Activated CD4-positive, alpha-beta T cell treated with anti-CD3 and anti-CD28 coated beads for 36 hours (primary cell): ENCODE data around the gene GIGYF2. TPM values are rescaled to one million over a fixed set of nuclear protein-coding genes. Genes with fewer than 3 reads are reported as not detected.

Experiments used
- ATAC-seq: fragments of 200-7000 bp; cut with Tn5 transposase; one replicate; pipeline ENCODE4 v1.10.0; 2021; ENCODE audit warnings: mild to moderate bottlenecking, moderate library complexity
- CTCF ChIA-PET: fragments of 350-600 bp; sonication (Branson Sonifier 250); formaldehyde crosslinking; loops from one replicate; lab custom pipeline; 2021; ENCODE audit warnings: antibody characterized with exemption; lab: Charles Lee
- POLR2A ChIA-PET: fragments of 350-600 bp; sonication (Branson Sonifier 250); formaldehyde crosslinking; loops from one replicate; lab custom pipeline; 2021; ENCODE audit warnings: antibody characterized with exemption, inconsistent platforms; lab: Charles Lee
- DNase-seq: peaks from one replicate; pipeline ENCODE4 v3.0.0-alpha.2; 2020
- H3K27ac Mint-ChIP-seq: one replicate; pipeline ENCODE4 v1.8.0; 2021; ENCODE audit warnings: mixed read lengths
- H3K27me3 Mint-ChIP-seq: one replicate; pipeline ENCODE4 v1.8.0; 2021; ENCODE audit warnings: mixed read lengths
- H3K36me3 Mint-ChIP-seq: one replicate; pipeline ENCODE4 v1.8.0; 2021; ENCODE audit warnings: low read depth, mixed read lengths
- H3K4me1 Mint-ChIP-seq: one replicate; pipeline ENCODE4 v1.8.0; 2021; ENCODE audit warnings: mixed read lengths
- H3K4me3 Mint-ChIP-seq: one replicate; pipeline ENCODE4 v1.8.0; 2021; ENCODE audit warnings: mild to moderate bottlenecking, moderate library complexity, mixed read lengths
- H3K9me3 Mint-ChIP-seq: one replicate; pipeline ENCODE4 v1.8.0; 2021; ENCODE audit warnings: low read depth, mixed read lengths
- intact Hi-C, 2 experiments: fragments of 100-400 bp; cut with DNase I in 1 of 2; cut with micrococcal nuclease in 1 of 2; formaldehyde crosslinking; loops; one replicate each; pipeline versions ENCODE4 v1.14.2 to v1.15.1; 2022 to 2024; cut with DNase I, micrococcal nuclease
- total RNA-seq, 2 experiments: library from RNA; stranded (reverse); gene quantifications; one replicate each; pipeline ENCODE4 v1.2.3, GENCODE V29; 2021

GIGYF2 gene
- total RNA-seq: 10 to 100 TPM; 51.1 to 51.9 TPM

- peak; percentile 98 for DNase-seq
- Mint-ChIP-seq H3K9me3 (peaks cover 2% of the 10 kb centered on the region), H3K4me1 (peaks cover 36% of the 10 kb centered on the region), H3K27me3 (no peaks in the 10 kb centered on the region), H3K27ac (peak within 1 kb of the TSS; percentile 87), H3K4me3 (peak within 1 kb of the TSS; percentile 99), H3K36me3 (peaks cover 31% of the 10 kb centered on the region)
- ChIA-PET CTCF (interaction anchor here (1.0 kb wide), 1 partner anchor 107 kb away, joined by 4 read pairs; no protein-coding TSS in a partner anchor), POLR2A (interaction anchor here (0.6 kb wide), 1 partner anchor 15 kb away, joined by 4 read pairs; no protein-coding TSS in a partner anchor)
- intact Hi-C loops: loop anchor here (1.0 to 10.0 kb wide), 10 partner anchors 85 to 1085 kb away; partner anchors contain the start of genes EIF4E2 (in 2 of the 2), TIGD1 (in 2 of the 2), ATG16L1 (in 1 of the 2) and DGKD (in 1 of the 2)
- peak; percentile 92 for ATAC-seq
Measured at GRCh38 chr2:232697059-232697806, at the start of gene GIGYF2. Gene GIGYF2, plus strand, starts transcription at chr2:232697331. Its CDS starts 37,867 bp downstream, at chr2:232735198.

- H3K4me1 Mint-ChIP-seq: no peaks in the 10 kb centered on the region
- DNase-seq (no peak), ATAC-seq (no peak)
- no peaks in the 10 kb centered on the region for H3K27me3 Mint-ChIP-seq
- H3K4me3 Mint-ChIP-seq: no peak overlapping the region
- POLR2A ChIA-PET: interaction anchor here (0.6 kb wide), 1 partner anchor 757 kb away, joined by 3 read pairs; no protein-coding TSS in a partner anchor
- intact Hi-C loops: no loop called here
- CTCF ChIA-PET: no interaction called here
- H3K36me3 Mint-ChIP-seq: no peaks in the 10 kb centered on the region
- H3K9me3 Mint-ChIP-seq: no peaks in the 10 kb centered on the region
- H3K27ac Mint-ChIP-seq: no peak overlapping the region
Measured at GRCh38 chr2:232649033-232649432, 48.1 kb upstream of the GIGYF2 start.

GRCh38 chr2:232652505-232652851, 44.7 kb upstream of the GIGYF2 start:
- no peaks in the 10 kb centered on the region for H3K27me3 Mint-ChIP-seq
- H3K4me3 Mint-ChIP-seq: no peak overlapping the region
- ATAC-seq (no peak), DNase-seq (no peak)
- intact Hi-C loops: no loop called here
- no peak overlapping the region for H3K27ac Mint-ChIP-seq
- H3K9me3 Mint-ChIP-seq: no peaks in the 10 kb centered on the region
- CTCF ChIA-PET: no interaction called here
- POLR2A ChIA-PET: no interaction called here
- no peaks in the 10 kb centered on the region for H3K36me3 Mint-ChIP-seq
- no peaks in the 10 kb centered on the region for H3K4me1 Mint-ChIP-seq

GRCh38 chr2:232653441-232653840, 43.7 kb upstream of the GIGYF2 start:
- ChIA-PET POLR2A (interaction anchor here (0.6 kb wide), 1 partner anchor 9 kb away, joined by 3 read pairs; no protein-coding TSS in a partner anchor), CTCF (interaction anchor here (0.5 kb wide), 1 partner anchor 751 kb away, joined by 3 read pairs; no protein-coding TSS in a partner anchor)
- ATAC-seq (no peak), DNase-seq (no peak)
- H3K27ac Mint-ChIP-seq: no peak overlapping the region
- no peaks in the 10 kb centered on the region for H3K9me3 Mint-ChIP-seq
- peaks cover 4% of the 10 kb centered on the region for H3K27me3 Mint-ChIP-seq
- no peak overlapping the region for H3K4me3 Mint-ChIP-seq
- intact Hi-C loops: no loop called here
- no peaks in the 10 kb centered on the region for H3K36me3 Mint-ChIP-seq
- no peaks in the 10 kb centered on the region for H3K4me1 Mint-ChIP-seq

GRCh38 chr2:232655392-232655791, 41.7 kb upstream of the GIGYF2 start:
- intact Hi-C loops: no loop called here
- ChIA-PET POLR2A (no interaction called here), CTCF (interaction anchor here (0.6 to 0.7 kb wide), 2 partner anchors 9 to 528 kb away, joined by 3 read pairs; no protein-coding TSS in a partner anchor)
- no peak for DNase-seq
- Mint-ChIP-seq H3K36me3 (no peaks in the 10 kb centered on the region), H3K4me3 (no peak overlapping the region), H3K9me3 (no peaks in the 10 kb centered on the region), H3K4me1 (no peaks in the 10 kb centered on the region), H3K27me3 (peaks cover 4% of the 10 kb centered on the region), H3K27ac (no peak overlapping the region)
- no peak for ATAC-seq

GRCh38 chr2:232658217-232658785, 38.8 kb upstream of the GIGYF2 start:
- ATAC-seq (no peak), DNase-seq (no peak)
- no peak overlapping the region for H3K27ac Mint-ChIP-seq
- CTCF ChIA-PET: interaction anchor here (0.6 to 0.8 kb wide), 2 partner anchors 269 to 986 kb away, joined by 3 read pairs; no protein-coding TSS in a partner anchor
- no peak overlapping the region for H3K4me3 Mint-ChIP-seq
- H3K27me3 Mint-ChIP-seq: peaks cover 4% of the 10 kb centered on the region
- POLR2A ChIA-PET: no interaction called here
- intact Hi-C loops: no loop called here
- H3K9me3 Mint-ChIP-seq: no peaks in the 10 kb centered on the region
- H3K4me1 Mint-ChIP-seq: no peaks in the 10 kb centered on the region
- H3K36me3 Mint-ChIP-seq: no peaks in the 10 kb centered on the region

GRCh38 chr2:232659359-232659758, 37.8 kb upstream of the GIGYF2 start:
- intact Hi-C loops: no loop called here
- H3K36me3 Mint-ChIP-seq: no peaks in the 10 kb centered on the region
- ATAC-seq (no peak), DNase-seq (no peak)
- peaks cover 4% of the 10 kb centered on the region for H3K27me3 Mint-ChIP-seq
- no peaks in the 10 kb centered on the region for H3K9me3 Mint-ChIP-seq
- ChIA-PET CTCF (interaction anchor here (0.6 kb wide), 1 partner anchor 268 kb away, joined by 3 read pairs; no protein-coding TSS in a partner anchor), POLR2A (no interaction called here)
- no peak overlapping the region for H3K27ac Mint-ChIP-seq
- no peak overlapping the region for H3K4me3 Mint-ChIP-seq
- H3K4me1 Mint-ChIP-seq: no peaks in the 10 kb centered on the region

- Mint-ChIP-seq H3K27ac (no peak overlapping the region), H3K4me1 (no peaks in the 10 kb centered on the region), H3K9me3 (no peaks in the 10 kb centered on the region), H3K27me3 (peaks cover 4% of the 10 kb centered on the region), H3K36me3 (no peaks in the 10 kb centered on the region), H3K4me3 (no peak overlapping the region)
- ChIA-PET POLR2A (interaction anchor here (0.6 kb wide), 1 partner anchor 9 kb away, joined by 3 read pairs; no protein-coding TSS in a partner anchor), CTCF (interaction anchor here (0.6 to 0.8 kb wide), 3 partner anchors 25 to 101 kb away, joined by 3 to 4 read pairs (median 4); no protein-coding TSS in a partner anchor)
- ATAC-seq (no peak), DNase-seq (no peak)
- intact Hi-C loops: no loop called here
Measured at GRCh38 chr2:232662486-232663260, 34.5 kb upstream of the GIGYF2 start.

- Mint-ChIP-seq H3K4me1 (no peaks in the 10 kb centered on the region), H3K27me3 (peaks cover 3% of the 10 kb centered on the region), H3K27ac (no peak overlapping the region), H3K9me3 (no peaks in the 10 kb centered on the region), H3K36me3 (no peaks in the 10 kb centered on the region), H3K4me3 (no peak overlapping the region)
- POLR2A ChIA-PET: no interaction called here
- intact Hi-C loops: no loop called here
- CTCF ChIA-PET: interaction anchor here (0.6 to 0.7 kb wide), 2 partner anchors 18 to 61 kb away, joined by 3 read pairs; no protein-coding TSS in a partner anchor
- ATAC-seq: no peak
- no peak for DNase-seq
Measured at GRCh38 chr2:232666051-232666805, 30.9 kb upstream of the GIGYF2 start.

- no peak for ATAC-seq
- ChIA-PET CTCF (no interaction called here), POLR2A (no interaction called here)
- DNase-seq: no peak
- Mint-ChIP-seq H3K4me1 (no peaks in the 10 kb centered on the region), H3K4me3 (no peak overlapping the region), H3K36me3 (no peaks in the 10 kb centered on the region), H3K27me3 (peaks cover 3% of the 10 kb centered on the region), H3K9me3 (no peaks in the 10 kb centered on the region), H3K27ac (no peak overlapping the region)
- intact Hi-C loops: no loop called here
Measured at GRCh38 chr2:232667989-232668583, 29.0 kb upstream of the GIGYF2 start.
